Astrocyte of the cerebellum (primary cell): ENCODE measurements around the gene CCDC38.
A peak's percentile ranks its signal among the peaks of the same experiment; 100 is the strongest.

Source experiments
- DNase-seq: peaks from one replicate; pipeline ENCODE4 v3.0.0-alpha.2; 2011; ENCODE audit warnings: low read depth
- H3K4me3 ChIP-seq: 2 replicates; pipeline ENCODE4 v1.5.1; 2011; ENCODE audit warnings: mild to moderate bottlenecking, low read depth, low read length, moderate library complexity
- CTCF ChIP-seq: IDR thresholded peaks from 2 replicates; pipeline ENCODE4 v1.5.1; 2012; ENCODE audit warnings: low read length, low read depth, moderate library complexity, mild to moderate bottlenecking; ENCODE audit errors: missing control alignments
- in situ Hi-C: cut with HindIII; loops from 2 replicates; pipeline ENCODE4 v1.10.0; 2017; ENCODE audit warnings: low sequenced_read_pairs

The CCDC38 gene

GRCh38 chr12:95862038-95862437 lies 80.4 kb downstream of the CCDC38 start:
- DNase-seq = no peak
- H3K4me3 ChIP-seq = no peak overlapping the region
- no peak for TF ChIP-seq CTCF
- in situ Hi-C loops = no loop called here

GRCh38 chr12:95859947-95860850 lies 82.2 kb downstream of the CCDC38 start:
- peak overlapping the region; percentile 80 for H3K4me3 ChIP-seq
- in situ Hi-C loops = no loop called here
- TF ChIP-seq CTCF = no peak
- no peak for DNase-seq

- peak overlapping the region; percentile 80 for H3K4me3 ChIP-seq
- DNase-seq = no peak
- TF ChIP-seq CTCF = no peak
- in situ Hi-C loops = no loop called here
Observed at GRCh38 chr12:95859344-95859816, 83.0 kb downstream of the CCDC38 start.

- in situ Hi-C loops = no loop called here
- TF ChIP-seq CTCF = peak; percentile 14
- H3K4me3 ChIP-seq = peak within 1 kb of the TSS; percentile 80
- DNase-seq = peak; percentile 96
Observed at GRCh38 chr12:95858451-95859343, 83.7 kb downstream of the CCDC38 start, which contains the start of gene SNRPF. Gene SNRPF (plus strand): TSS chr12:95858952. CDS start chr12:95859074, 122 bp downstream.

- peak overlapping the region; percentile 80 for H3K4me3 ChIP-seq
- in situ Hi-C loops = no loop called here
- TF ChIP-seq CTCF = no peak
- no peak for DNase-seq
Observed at GRCh38 chr12:95857799-95858198, 84.6 kb downstream of the CCDC38 start.

GRCh38 chr12:95857156-95857555 lies 85.3 kb downstream of the CCDC38 start:
- TF ChIP-seq CTCF = no peak
- no peak for DNase-seq
- H3K4me3 ChIP-seq = no peak overlapping the region
- in situ Hi-C loops = no loop called here
